SK-N-SH (cell line): Measurements from ENCODE around the gene MS4A10.

Experiments used
- NFIC ChIP-seq: IDR thresholded peaks from 2 replicates; pipeline ENCODE4 v1.4.0; 2012; ENCODE audit warnings: borderline replicate concordance
- NRF1 ChIP-seq: IDR thresholded peaks from 2 replicates; pipeline ENCODE4 v1.6.1; 2012; ENCODE audit warnings: low read depth, mild to moderate bottlenecking, low read length
- TF ChIP-seq, protein P1 (sequence below): fragments of 200-600 bp; sonication (generic); IDR thresholded peaks from 2 replicates; pipeline ENCODE4 v1.6.1; 2017; ENCODE audit warnings: antibody characterized with exemption, mild to moderate bottlenecking, moderate library complexity

GRCh38 chr11:60803273-60803936 is 18.3 kb downstream of the MS4A10 start:
- TF ChIP-seq NRF1: no peak
- TF ChIP-seq NFIC: no peak
- TF ChIP-seq, protein P1, sequence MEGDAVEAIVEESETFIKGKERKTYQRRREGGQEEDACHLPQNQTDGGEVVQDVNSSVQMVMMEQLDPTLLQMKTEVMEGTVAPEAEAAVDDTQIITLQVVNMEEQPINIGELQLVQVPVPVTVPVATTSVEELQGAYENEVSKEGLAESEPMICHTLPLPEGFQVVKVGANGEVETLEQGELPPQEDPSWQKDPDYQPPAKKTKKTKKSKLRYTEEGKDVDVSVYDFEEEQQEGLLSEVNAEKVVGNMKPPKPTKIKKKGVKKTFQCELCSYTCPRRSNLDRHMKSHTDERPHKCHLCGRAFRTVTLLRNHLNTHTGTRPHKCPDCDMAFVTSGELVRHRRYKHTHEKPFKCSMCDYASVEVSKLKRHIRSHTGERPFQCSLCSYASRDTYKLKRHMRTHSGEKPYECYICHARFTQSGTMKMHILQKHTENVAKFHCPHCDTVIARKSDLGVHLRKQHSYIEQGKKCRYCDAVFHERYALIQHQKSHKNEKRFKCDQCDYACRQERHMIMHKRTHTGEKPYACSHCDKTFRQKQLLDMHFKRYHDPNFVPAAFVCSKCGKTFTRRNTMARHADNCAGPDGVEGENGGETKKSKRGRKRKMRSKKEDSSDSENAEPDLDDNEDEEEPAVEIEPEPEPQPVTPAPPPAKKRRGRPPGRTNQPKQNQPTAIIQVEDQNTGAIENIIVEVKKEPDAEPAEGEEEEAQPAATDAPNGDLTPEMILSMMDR: no peak
